ENCODE data around the gene DYNLL1.

GRCh38 chr12:120479458-120479857 is 16.5 kb upstream of the DYNLL1 start:
- TF ChIP-seq CTCF (conservative IDR thresholded peaks at IDR 0.05; ENCODE audit: low read depth, low read length) (no peak), POLR2A (IDR thresholded peaks at IDR 0.05; ENCODE audit: low read depth, low read length) (no peak), CEBPB (IDR thresholded peaks at IDR 0.05; ENCODE audit: low read depth, low read length) (no peak), RCOR1 (IDR thresholded peaks at IDR 0.05; ENCODE audit: insufficient replicate concordance, low read length) (no peak), USF2 (IDR thresholded peaks at IDR 0.05; ENCODE audit: low read depth, low read length) (no peak), FOS (IDR thresholded peaks at IDR 0.05; ENCODE audit: low read depth, low read length) (no peak), MAFK (IDR thresholded peaks at IDR 0.05; ENCODE audit: low read depth, low read length) (no peak)

All from IMR-90 (cell line).